Activated naive CD4-positive, alpha-beta T cell treated with anti-CD3 and anti-CD28 coated beads, Interleukin-2, amount 10 ng/mL, durations not matched to agents 7 days and 5 days (primary cell): Measurements from ENCODE around the gene ZFYVE9.
"Not testable (repeated sequence)": the region's sequence is repeated elsewhere in the genome, so short reads cannot be mapped to it uniquely, and the experiment has no call there.

Source experiments
- CTCF ChIA-PET: fragments of 350-600 bp; sonication (Branson Sonifier 250); formaldehyde crosslinking; loops from one replicate; lab custom pipeline; 2021; ENCODE audit warnings: antibody characterized with exemption; lab: Charles Lee
- DNase-seq: peaks from one replicate; pipeline ENCODE4 v3.0.0-alpha.2; 2020
- H3K27ac Mint-ChIP-seq: one replicate; pipeline ENCODE4 v1.8.0; 2021; ENCODE audit warnings: mild to moderate bottlenecking, moderate library complexity, mixed read lengths
- H3K27me3 Mint-ChIP-seq: one replicate; pipeline ENCODE4 v1.8.0; 2021; ENCODE audit warnings: mild to moderate bottlenecking, mixed read lengths
- H3K36me3 Mint-ChIP-seq: one replicate; pipeline ENCODE4 v1.8.0; 2021; ENCODE audit warnings: mixed read lengths
- H3K4me1 Mint-ChIP-seq: one replicate; pipeline ENCODE4 v1.8.0; 2021; ENCODE audit warnings: mixed read lengths
- H3K4me3 Mint-ChIP-seq: one replicate; pipeline ENCODE4 v1.8.0; 2021; ENCODE audit warnings: mild to moderate bottlenecking, moderate library complexity, mixed read lengths
- H3K9me3 Mint-ChIP-seq: one replicate; pipeline ENCODE4 v1.8.0; 2021; ENCODE audit warnings: mixed read lengths

The ZFYVE9 gene

DNA sequence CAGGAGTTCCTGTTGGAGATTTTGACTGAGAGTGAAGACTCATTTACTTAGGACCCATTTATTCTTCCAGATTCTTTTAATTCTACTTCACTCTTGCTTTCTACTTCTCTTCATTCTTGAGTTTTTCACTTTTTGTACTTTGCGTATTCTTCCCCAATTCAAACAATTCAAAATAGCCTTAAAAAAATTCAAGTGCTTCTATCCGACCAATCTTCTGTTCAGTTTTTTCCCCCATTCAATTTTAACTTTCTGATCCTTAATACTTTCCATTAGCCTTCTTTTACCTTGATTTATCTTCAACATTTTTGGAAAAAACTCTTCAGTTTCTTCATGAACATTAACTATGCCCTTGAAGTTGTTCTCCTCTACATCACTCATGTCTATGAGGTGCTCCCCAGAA, 21.1 kb downstream of the ZFYVE9 start:
- no peak for DNase-seq
- Mint-ChIP-seq H3K4me1 (no peaks in the 10 kb centered on the region), H3K36me3 (no peaks in the 10 kb centered on the region), H3K27me3 (no peaks in the 10 kb centered on the region), H3K4me3 (no peak overlapping the region), H3K9me3 (no peaks in the 10 kb centered on the region), H3K27ac (no peak overlapping the region)
- CTCF ChIA-PET, result no interaction called here

DNA sequence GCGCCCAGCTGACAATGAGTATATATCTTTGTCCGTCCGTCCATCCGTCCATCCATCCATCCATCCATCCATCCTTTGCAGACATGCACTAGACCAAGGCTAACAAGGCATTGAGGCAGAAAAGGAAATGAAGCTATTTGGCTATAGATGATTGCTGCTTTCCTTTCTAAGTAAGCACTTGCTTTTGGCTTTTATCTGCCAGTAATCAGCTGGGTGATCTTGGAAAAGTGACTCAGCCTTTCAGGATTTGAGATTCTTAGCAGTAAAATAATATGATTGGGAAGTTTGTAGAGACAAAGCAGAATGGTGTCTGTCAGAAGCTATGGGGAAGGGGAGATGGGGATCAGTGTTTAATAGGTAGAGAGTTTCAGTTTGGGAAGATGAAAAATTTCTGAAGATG, 22.7 kb downstream of the ZFYVE9 start:
- Mint-ChIP-seq H3K27ac (no peak overlapping the region), H3K9me3 (no peaks in the 10 kb centered on the region), H3K4me3 (no peak overlapping the region), H3K27me3 (no peaks in the 10 kb centered on the region), H3K36me3 (no peaks in the 10 kb centered on the region), H3K4me1 (no peaks in the 10 kb centered on the region)
- DNase-seq, result no peak
- CTCF ChIA-PET, result no interaction called here

DNA sequence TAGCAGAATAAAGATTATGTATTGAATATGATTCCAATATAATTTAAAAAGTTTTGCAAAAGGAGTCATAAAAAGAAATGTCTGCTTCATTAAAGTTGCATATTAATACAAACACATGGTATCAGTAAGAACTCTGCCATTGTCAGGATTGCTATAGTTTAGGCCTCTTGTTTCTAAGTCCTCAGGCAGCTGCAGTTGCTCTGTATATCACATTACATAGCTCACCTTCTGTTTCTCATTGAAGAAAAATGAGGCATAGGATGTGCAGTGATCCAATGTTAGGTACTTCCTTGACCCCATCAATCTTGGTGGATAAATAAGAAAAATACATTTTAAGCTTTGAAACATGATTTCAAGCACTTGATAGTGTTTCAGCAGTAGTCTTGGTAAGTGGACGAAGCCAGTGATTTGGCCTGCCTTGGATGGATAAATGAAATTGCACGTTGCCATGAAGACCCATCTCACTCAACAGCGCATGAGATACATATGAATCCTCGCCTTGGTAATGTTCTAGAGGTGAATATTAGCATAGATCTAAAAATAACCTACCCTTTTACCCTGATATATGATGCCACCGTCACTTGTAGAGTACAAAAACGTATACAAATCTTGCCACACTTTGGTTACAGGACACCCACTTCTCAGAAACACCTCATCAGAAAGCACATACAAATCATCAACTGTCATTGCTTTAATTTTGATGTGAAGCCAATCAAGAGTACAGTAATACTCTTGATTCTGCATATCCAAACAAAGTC, 25.3 kb downstream of the ZFYVE9 start:
- Mint-ChIP-seq H3K36me3 (no peaks in the 10 kb centered on the region), H3K4me1 (no peaks in the 10 kb centered on the region), H3K9me3 (peaks cover 6% of the 10 kb centered on the region), H3K27me3 (no peaks in the 10 kb centered on the region), H3K4me3 (no peak overlapping the region), H3K27ac (no peak overlapping the region)
- DNase-seq, result no peak
- CTCF ChIA-PET, result no interaction called here

DNA sequence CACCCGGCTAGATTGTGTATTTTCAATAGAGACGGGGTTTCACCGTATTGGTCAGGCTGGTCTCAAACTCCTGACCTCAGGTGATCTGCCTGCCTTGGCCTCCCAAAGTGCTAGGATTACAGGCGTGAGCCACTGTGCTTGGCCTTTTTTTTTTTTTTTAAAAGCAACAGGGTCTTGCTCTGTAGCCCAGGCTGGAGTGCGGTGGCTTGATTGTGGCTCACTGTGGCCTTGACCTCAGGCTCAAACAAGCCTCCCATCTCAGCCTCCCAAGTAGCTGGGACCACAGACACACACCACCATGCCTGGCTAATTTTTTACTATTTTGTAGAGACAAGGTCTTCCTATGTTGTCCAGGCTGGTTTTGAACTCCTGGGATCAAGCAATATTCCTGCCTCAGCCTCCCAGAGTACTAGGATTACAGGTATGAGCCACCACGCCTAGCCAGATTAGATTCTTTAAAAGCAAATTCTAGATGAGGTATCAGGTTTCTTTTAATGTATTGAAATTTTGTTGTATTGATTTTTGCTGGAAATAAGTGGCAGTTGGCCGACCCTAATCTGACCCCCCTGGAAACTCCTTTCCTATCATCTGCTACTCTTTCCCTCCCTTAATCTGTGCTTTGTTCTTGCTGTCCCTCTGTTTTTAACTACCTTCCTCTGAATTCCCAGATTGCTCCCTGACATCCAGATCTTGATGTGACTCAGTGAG, 26.6 kb downstream of the ZFYVE9 start:
- Mint-ChIP-seq H3K4me1 (no peaks in the 10 kb centered on the region), H3K9me3 (peaks cover 6% of the 10 kb centered on the region), H3K36me3 (no peaks in the 10 kb centered on the region), H3K4me3 (no peak overlapping the region), H3K27ac (no peak overlapping the region), H3K27me3 (no peaks in the 10 kb centered on the region)
- CTCF ChIA-PET, result no interaction called here
- no peak for DNase-seq

DNA sequence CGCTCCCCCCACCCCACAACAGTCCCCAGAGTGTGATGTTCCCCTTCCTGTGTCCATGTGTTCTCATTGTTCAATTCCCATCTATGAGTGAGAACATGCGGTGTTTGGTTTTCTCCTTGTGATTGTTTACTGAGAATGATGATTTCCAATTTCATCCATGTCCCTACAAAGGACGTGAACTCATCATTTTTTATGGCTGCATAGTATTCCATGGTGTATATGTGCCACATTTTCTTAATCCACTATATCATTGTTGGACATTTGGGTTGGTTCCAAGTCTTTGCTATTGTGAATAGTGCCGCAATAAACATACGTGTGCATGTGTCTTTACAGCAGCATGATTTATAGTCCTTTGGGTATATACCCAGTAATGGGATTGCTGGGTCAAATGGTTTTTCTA, 29.3 kb downstream of the ZFYVE9 start:
- H3K9me3 Mint-ChIP-seq, CTCF ChIA-PET, DNase-seq, H3K27me3 Mint-ChIP-seq, H3K4me1 Mint-ChIP-seq, H3K36me3 Mint-ChIP-seq, H3K4me3 Mint-ChIP-seq, H3K27ac Mint-ChIP-seq: not testable (repeated sequence)

DNA sequence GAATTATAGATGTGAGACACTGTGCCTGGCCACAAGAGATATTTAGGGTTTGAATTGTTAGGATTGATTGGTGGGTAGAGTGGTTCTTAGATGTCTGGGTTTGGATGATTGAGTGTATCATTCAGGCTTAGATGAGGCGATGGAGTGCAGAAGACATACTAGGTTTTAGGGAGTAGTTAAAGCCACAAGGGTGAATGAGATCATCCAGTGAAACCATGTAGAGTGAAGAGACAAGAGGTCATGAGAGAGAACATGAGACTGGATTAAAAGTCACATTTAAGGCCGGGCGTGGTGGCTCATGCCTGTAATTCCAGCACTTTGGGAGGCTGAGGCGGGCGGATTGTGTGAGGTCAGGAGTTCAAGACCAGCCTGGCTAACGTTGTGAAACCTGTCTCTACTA, 37.2 kb downstream of the ZFYVE9 start:
- H3K4me1 Mint-ChIP-seq, result no peaks in the 10 kb centered on the region
- no peak overlapping the region for H3K27ac Mint-ChIP-seq
- peaks cover 3% of the 10 kb centered on the region for H3K27me3 Mint-ChIP-seq
- H3K4me3 Mint-ChIP-seq, result no peak overlapping the region
- no peaks in the 10 kb centered on the region for H3K36me3 Mint-ChIP-seq
- CTCF ChIA-PET, result no interaction called here
- DNase-seq, result no peak
- peaks cover 4% of the 10 kb centered on the region for H3K9me3 Mint-ChIP-seq

DNA sequence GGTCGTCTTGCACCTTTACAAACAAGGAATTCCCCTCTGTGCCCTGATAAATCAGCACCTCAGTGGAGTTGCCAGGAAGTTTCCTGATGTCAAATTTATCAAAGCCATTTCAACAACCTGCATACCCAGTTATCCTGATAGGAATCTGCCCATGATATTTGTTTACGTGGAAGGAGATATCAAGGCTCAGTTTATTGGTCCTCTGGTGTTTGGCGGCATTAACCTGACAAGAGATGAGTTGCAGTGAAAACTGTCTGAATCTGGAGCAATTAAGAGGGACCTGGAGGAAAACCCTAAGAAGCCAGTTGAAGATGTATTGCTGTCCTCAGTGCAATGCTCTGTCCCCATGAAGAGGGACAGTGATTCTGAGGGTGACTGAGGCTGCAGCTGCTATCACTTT, 38.3 kb downstream of the ZFYVE9 start:
- H3K36me3 Mint-ChIP-seq, result no peaks in the 10 kb centered on the region
- CTCF ChIA-PET, result no interaction called here
- no peaks in the 10 kb centered on the region for H3K4me1 Mint-ChIP-seq
- peaks cover 4% of the 10 kb centered on the region for H3K9me3 Mint-ChIP-seq
- H3K4me3 Mint-ChIP-seq, result no peak overlapping the region
- no peak overlapping the region for H3K27ac Mint-ChIP-seq
- DNase-seq, result no peak
- H3K27me3 Mint-ChIP-seq, result peaks cover 3% of the 10 kb centered on the region

DNA sequence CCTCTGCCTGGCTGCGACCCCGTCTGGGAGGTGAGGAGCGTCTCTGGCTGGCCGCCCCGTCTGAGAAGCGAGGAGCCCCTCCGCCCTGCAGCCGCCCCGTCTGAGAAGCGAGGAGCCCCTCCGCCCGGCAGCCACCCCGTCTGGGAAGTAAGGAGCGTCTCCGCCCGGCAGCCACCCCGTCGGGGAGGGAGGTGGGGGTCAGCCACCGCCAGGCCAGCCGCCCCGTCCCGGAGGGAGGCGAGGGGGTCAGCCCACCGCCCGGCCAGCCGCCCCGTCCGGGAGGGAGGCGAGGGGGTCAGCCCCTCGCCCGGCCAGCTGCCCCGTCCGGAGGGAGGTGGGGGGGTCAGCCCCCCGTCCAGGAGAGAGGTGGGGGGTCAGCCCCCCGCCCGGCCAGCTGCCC, 39.9 kb downstream of the ZFYVE9 start:
- H3K27ac Mint-ChIP-seq, H3K4me3 Mint-ChIP-seq, H3K36me3 Mint-ChIP-seq, DNase-seq, H3K4me1 Mint-ChIP-seq, CTCF ChIA-PET, H3K9me3 Mint-ChIP-seq, H3K27me3 Mint-ChIP-seq: not testable (repeated sequence)

DNA sequence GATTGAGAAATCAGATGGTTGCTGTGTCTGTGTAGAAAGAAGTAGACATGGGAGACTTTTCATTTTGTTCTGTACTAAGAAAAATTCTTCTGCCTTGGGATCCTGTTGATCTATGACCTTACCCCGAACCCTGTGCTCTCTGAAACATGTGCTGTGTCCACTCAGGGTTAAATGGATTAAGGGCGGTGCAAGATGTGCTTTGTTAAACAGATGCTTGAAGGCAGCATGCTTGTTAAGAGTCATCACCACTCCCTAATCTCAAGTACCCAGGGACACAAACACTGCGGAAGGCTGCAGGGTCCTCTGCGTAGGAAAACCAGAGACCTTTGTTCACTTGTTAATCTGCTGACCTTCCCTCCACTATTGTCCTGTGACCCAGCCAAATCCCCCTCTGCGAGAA, 40.4 kb downstream of the ZFYVE9 start:
- DNase-seq, H3K9me3 Mint-ChIP-seq, CTCF ChIA-PET, H3K4me3 Mint-ChIP-seq, H3K27me3 Mint-ChIP-seq, H3K36me3 Mint-ChIP-seq, H3K4me1 Mint-ChIP-seq, H3K27ac Mint-ChIP-seq: not testable (repeated sequence)

DNA sequence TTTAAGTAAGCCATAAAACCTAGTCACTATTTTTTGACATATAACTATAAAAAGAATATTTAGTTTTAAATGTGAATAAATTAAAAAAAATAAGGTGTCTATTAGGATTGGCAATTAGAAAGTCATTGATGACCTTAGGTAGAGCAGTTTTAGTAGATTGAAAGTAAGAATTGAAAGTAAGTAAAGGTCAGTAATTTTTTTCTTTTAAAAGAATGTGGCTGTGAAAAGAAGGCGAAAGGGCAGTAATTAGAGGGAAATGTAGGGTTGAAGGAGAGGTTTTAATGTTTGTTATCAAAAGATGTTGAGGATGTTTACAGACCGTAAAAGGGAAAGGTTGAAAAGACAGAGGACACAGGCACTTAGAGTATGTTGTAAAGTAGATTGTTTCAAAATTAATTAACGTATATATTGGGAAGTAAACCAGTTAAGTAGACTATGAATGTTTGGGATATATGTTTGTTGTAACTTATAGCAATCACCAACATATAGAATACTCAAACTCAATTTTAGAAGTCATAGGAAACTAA, 41.0 kb downstream of the ZFYVE9 start:
- CTCF ChIA-PET, result no interaction called here
- no peaks in the 10 kb centered on the region for H3K27me3 Mint-ChIP-seq
- no peak overlapping the region for H3K4me3 Mint-ChIP-seq
- H3K36me3 Mint-ChIP-seq, result no peaks in the 10 kb centered on the region
- H3K4me1 Mint-ChIP-seq, result no peaks in the 10 kb centered on the region
- H3K9me3 Mint-ChIP-seq, result no peaks in the 10 kb centered on the region
- DNase-seq, result no peak
- H3K27ac Mint-ChIP-seq, result no peak overlapping the region

DNA sequence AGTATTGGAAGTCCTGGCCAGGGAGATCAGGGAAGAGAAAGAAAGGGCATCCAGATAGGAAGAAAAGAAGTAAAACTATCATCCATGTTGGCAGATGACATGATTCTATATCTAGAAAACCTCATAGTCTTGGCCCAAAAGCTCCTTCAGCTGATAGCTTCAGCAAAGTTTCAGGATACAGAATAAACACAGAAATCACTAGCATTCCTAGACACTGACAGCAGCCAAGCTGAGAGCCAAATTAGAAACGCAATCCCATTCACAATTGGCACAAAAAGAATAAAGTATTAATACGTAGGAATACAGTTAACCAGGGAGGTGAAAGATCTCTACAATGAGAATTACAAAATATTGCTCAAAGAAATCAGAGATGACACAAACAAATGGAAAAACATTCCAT, 44.6 kb downstream of the ZFYVE9 start:
- Mint-ChIP-seq H3K36me3 (no peaks in the 10 kb centered on the region), H3K4me3 (no peak overlapping the region)
- CTCF ChIA-PET, result no interaction called here

DNA sequence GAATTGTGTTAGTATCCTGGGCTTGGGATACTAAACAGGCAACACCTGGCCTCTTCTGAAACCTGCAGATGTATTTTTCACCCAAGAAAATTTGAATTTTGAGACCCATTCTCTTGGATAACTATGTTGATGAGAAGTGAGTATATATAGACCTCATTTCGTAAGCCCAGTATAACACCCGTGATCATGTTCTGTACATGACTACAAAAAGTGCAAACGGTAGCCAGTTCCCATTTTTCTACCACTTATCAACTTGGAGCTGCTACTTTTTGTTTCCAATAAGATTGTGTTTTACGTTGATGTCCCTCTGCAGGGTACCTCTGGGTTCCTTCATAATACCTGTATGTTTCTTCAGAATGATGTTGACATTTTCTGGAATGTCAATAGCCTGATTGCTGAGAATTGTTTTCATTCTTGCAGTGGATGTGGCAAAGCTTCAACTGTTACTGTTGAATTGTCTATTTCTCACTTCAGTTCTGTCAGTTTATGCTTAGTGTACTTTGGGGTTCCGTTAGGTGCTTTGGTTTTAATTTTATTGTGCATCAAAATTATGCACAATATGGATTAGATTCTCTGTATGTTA, 48.1 kb downstream of the ZFYVE9 start:
- H3K9me3 Mint-ChIP-seq, result no peaks in the 10 kb centered on the region
- no peaks in the 10 kb centered on the region for H3K27me3 Mint-ChIP-seq
- no peak for DNase-seq
- no peak overlapping the region for H3K4me3 Mint-ChIP-seq
- no peaks in the 10 kb centered on the region for H3K36me3 Mint-ChIP-seq
- H3K4me1 Mint-ChIP-seq, result no peaks in the 10 kb centered on the region
- no peak overlapping the region for H3K27ac Mint-ChIP-seq
- CTCF ChIA-PET, result no interaction called here

More for the DNA sequence above, 44.6 kb downstream of the ZFYVE9 start:
- Mint-ChIP-seq H3K27me3 (no peaks in the 10 kb centered on the region), H3K9me3 (no peaks in the 10 kb centered on the region), H3K4me1 (no peaks in the 10 kb centered on the region), H3K27ac (no peak overlapping the region)
- no peak for DNase-seq

DNA sequence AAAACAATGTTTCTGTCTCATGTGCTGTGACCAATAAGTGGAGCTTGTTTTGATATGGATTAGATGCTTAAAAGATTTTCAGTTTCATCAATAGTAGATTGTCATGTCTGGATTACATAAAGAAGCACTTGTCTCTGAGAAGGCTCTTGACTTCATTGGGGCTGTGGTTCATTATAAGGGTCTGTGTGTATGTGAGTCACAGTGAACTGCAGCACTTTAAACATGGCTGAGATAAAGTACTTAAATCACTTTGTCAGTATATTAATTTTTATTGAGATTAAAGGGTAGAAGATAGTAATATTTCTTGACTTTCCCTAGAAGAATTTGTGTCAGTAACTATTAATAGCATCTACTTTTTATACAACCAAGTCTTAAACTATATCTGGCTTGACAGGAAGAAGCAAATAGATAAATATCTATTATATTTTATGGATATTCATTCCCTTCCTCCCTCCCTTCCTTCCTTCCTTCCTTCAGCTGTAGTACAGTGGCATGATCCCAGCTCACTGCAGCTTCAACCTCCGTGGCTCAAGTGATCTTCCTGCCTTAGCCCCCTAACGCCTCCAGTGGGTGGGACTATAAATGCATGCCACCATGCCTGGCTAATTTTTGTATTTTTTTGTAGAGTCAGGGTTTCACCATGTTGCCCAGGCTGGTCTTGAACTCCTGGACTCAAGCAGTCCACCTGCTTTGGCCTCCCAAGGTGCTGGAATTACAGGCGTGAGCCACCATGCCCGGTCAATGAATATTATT, 48.8 kb downstream of the ZFYVE9 start:
- DNase-seq, result no peak

DNA sequence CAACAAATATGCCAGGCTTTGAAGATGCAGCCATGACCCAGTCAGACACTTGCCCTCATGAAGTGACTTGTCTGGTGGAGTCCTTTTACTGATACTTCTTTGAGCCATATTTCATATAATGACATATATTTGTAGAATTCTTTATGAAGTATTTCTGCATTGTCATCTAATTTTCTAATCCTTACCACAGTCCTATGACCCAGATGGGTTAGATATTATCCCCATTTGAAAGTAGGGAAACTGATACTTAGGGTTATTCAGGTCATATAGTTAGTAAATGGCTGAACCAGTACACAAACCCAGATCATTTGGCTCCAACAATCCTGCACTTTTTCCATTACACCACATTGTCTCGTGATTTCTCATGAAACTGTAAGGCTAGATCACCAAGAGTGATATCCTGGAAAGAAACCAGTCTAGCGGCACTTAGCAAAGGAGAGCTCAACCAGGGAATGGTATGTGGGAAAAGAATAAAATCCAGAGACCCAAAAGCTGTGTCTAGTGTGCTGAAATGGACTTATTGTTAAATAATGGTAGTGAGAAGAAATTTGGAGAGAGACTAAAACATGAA, 49.6 kb downstream of the ZFYVE9 start:
- Mint-ChIP-seq H3K9me3 (no peaks in the 10 kb centered on the region), H3K36me3 (no peaks in the 10 kb centered on the region), H3K4me1 (no peaks in the 10 kb centered on the region), H3K27ac (no peak overlapping the region), H3K4me3 (no peak overlapping the region), H3K27me3 (no peaks in the 10 kb centered on the region)
- CTCF ChIA-PET, result no interaction called here
- no peak for DNase-seq

More for the DNA sequence above, 48.8 kb downstream of the ZFYVE9 start:
- H3K4me1 Mint-ChIP-seq, result no peaks in the 10 kb centered on the region
- H3K27ac Mint-ChIP-seq, result no peak overlapping the region
- CTCF ChIA-PET, result no interaction called here
- no peaks in the 10 kb centered on the region for H3K27me3 Mint-ChIP-seq
- no peak overlapping the region for H3K4me3 Mint-ChIP-seq
- H3K9me3 Mint-ChIP-seq, result no peaks in the 10 kb centered on the region
- H3K36me3 Mint-ChIP-seq, result no peaks in the 10 kb centered on the region
